HUES64 (cell line): Measurements from ENCODE around the gene LTBP4.

Experiments used
- H3K27ac ChIP-seq: 2 replicates; pipeline ENCODE4 v1.7.0; 2013; ENCODE audit warnings: low read depth, low read length, inconsistent platforms
- H3K27me3 ChIP-seq: 2 replicates; pipeline ENCODE4 v1.6.1; 2013; ENCODE audit warnings: mild to moderate bottlenecking, low read length; ENCODE audit not compliant: insufficient read depth
- H3K36me3 ChIP-seq: 2 replicates; pipeline ENCODE4 v1.6.1; 2013; ENCODE audit warnings: mild to moderate bottlenecking, low read length; ENCODE audit not compliant: insufficient read depth
- H3K4me1 ChIP-seq: 2 replicates; pipeline ENCODE4 v1.6.1; 2013; ENCODE audit warnings: mild to moderate bottlenecking, low read length, moderate library complexity; ENCODE audit not compliant: insufficient read depth
- H3K4me3 ChIP-seq: 2 replicates; pipeline ENCODE4 v1.5.1; 2013; ENCODE audit warnings: mild to moderate bottlenecking, low read length, moderate library complexity
- H3K9ac ChIP-seq: 2 replicates; pipeline ENCODE4 v1.6.1; 2013; ENCODE audit warnings: mild to moderate bottlenecking, low read depth, low read length
- H3K9me3 ChIP-seq: 2 replicates; pipeline ENCODE4 v1.6.1; 2013; ENCODE audit warnings: low read depth, low read length; ENCODE audit not compliant: insufficient read depth
- WGBS: fragments of 150-250, 120-280 bp; methylation state at CpG from one replicate; pipeline ENCODE4 v1.1.7; 2013; ENCODE audit warnings: missing lambda C conversion rate; 5-methylcytosine and 5-hydroxymethylcytosine counted together

LTBP4 gene

GRCh38 chr19:40565355-40565754 lies 35.8 kb upstream of the LTBP4 start:
- no peak overlapping the region for H3K9ac ChIP-seq
- H3K36me3 ChIP-seq = no peaks in the 10 kb centered on the region
- peaks cover 4% of the 10 kb centered on the region; the same call in 1 of the 2 replicates for H3K4me1 ChIP-seq
- peaks cover 67% of the 10 kb centered on the region for H3K27me3 ChIP-seq
- no peak overlapping the region for H3K27ac ChIP-seq
- H3K4me3 ChIP-seq = no peak overlapping the region
- no peaks in the 10 kb centered on the region for H3K9me3 ChIP-seq
- 88% methylated on average over 6 of the region's 7 CpGs for WGBS

- Histone ChIP-seq H3K4me3 (no peak overlapping the region), H3K9ac (no peak overlapping the region), H3K27me3 (peaks cover 67% of the 10 kb centered on the region), H3K36me3 (no peaks in the 10 kb centered on the region), H3K4me1 (peaks cover 4% of the 10 kb centered on the region; the same call in 1 of the 2 replicates), H3K27ac (no peak overlapping the region), H3K9me3 (no peaks in the 10 kb centered on the region)
- 87% methylated on average over 12 of the region's 14 CpGs for WGBS
Observed at GRCh38 chr19:40565910-40566495, 35.2 kb upstream of the LTBP4 start.

- no peak overlapping the region for H3K27ac ChIP-seq
- peak overlapping the region; percentile 54 for H3K4me3 ChIP-seq
- peaks cover 67% of the 10 kb centered on the region for H3K27me3 ChIP-seq
- peak overlapping the region; percentile 3; the same call in 1 of the 2 replicates for H3K9ac ChIP-seq
- WGBS = 39% methylated on average over 19 of the region's 20 CpGs
- H3K4me1 ChIP-seq = peaks cover 4% of the 10 kb centered on the region; the same call in 1 of the 2 replicates
- H3K9me3 ChIP-seq = no peaks in the 10 kb centered on the region
- H3K36me3 ChIP-seq = no peaks in the 10 kb centered on the region
Observed at GRCh38 chr19:40567040-40567749, 34.0 kb upstream of the LTBP4 start.

- Histone ChIP-seq H3K4me1 (peaks cover 4% of the 10 kb centered on the region; the same call in 1 of the 2 replicates), H3K27me3 (peaks cover 67% of the 10 kb centered on the region), H3K9ac (peak overlapping the region; percentile 3; the same call in 1 of the 2 replicates), H3K4me3 (peak overlapping the region; percentile 54), H3K9me3 (no peaks in the 10 kb centered on the region), H3K36me3 (no peaks in the 10 kb centered on the region), H3K27ac (no peak overlapping the region)
- 6% methylated on average over 70 of the region's 70 CpGs for WGBS
Observed at GRCh38 chr19:40567750-40568494, 33.2 kb upstream of the LTBP4 start.

GRCh38 chr19:40570313-40571004 lies 30.7 kb upstream of the LTBP4 start:
- no peak overlapping the region for H3K27ac ChIP-seq
- WGBS = 1% methylated on average over 53 of the region's 53 CpGs
- 0 out of 2 replicates have a peak overlapping the region, but pooled peaks have one; percentile 42 for H3K9ac ChIP-seq
- peaks cover 49% of the 10 kb centered on the region for H3K27me3 ChIP-seq
- H3K9me3 ChIP-seq = no peaks in the 10 kb centered on the region
- peak overlapping the region; percentile 47 for H3K4me3 ChIP-seq
- no peaks in the 10 kb centered on the region for H3K36me3 ChIP-seq
- peaks cover 4% of the 10 kb centered on the region; the same call in 1 of the 2 replicates for H3K4me1 ChIP-seq

- H3K27ac ChIP-seq = no peak overlapping the region
- peaks cover 44% of the 10 kb centered on the region for H3K27me3 ChIP-seq
- H3K36me3 ChIP-seq = no peaks in the 10 kb centered on the region
- peaks cover 4% of the 10 kb centered on the region; the same call in 1 of the 2 replicates for H3K4me1 ChIP-seq
- no peak overlapping the region for H3K9ac ChIP-seq
- 51% methylated on average over 3 of the region's 3 CpGs for WGBS
- H3K4me3 ChIP-seq = peak overlapping the region; percentile 5; the same call in 1 of the 2 replicates
- H3K9me3 ChIP-seq = no peaks in the 10 kb centered on the region
Observed at GRCh38 chr19:40571005-40571318, 30.2 kb upstream of the LTBP4 start.

GRCh38 chr19:40571831-40572495 lies 29.2 kb upstream of the LTBP4 start:
- no peaks in the 10 kb centered on the region for H3K9me3 ChIP-seq
- 80% methylated on average over 10 of the region's 10 CpGs for WGBS
- no peaks in the 10 kb centered on the region for H3K36me3 ChIP-seq
- H3K9ac ChIP-seq = no peak overlapping the region
- no peak overlapping the region for H3K27ac ChIP-seq
- H3K27me3 ChIP-seq = peaks cover 34% of the 10 kb centered on the region
- H3K4me3 ChIP-seq = no peak overlapping the region
- H3K4me1 ChIP-seq = peaks cover 4% of the 10 kb centered on the region; the same call in 1 of the 2 replicates

GRCh38 chr19:40575326-40575725 lies 25.8 kb upstream of the LTBP4 start:
- no peaks in the 10 kb centered on the region for H3K9me3 ChIP-seq
- H3K9ac ChIP-seq = no peak overlapping the region
- 73% methylated on average over 18 of the region's 18 CpGs for WGBS
- peaks cover under 1% of the 10 kb centered on the region for H3K27me3 ChIP-seq
- no peaks in the 10 kb centered on the region for H3K4me1 ChIP-seq
- H3K27ac ChIP-seq = no peak overlapping the region
- peaks cover 11% of the 10 kb centered on the region for H3K36me3 ChIP-seq
- H3K4me3 ChIP-seq = peak overlapping the region; percentile 82

- Histone ChIP-seq H3K27ac (no peak overlapping the region), H3K4me3 (peak overlapping the region; percentile 82), H3K36me3 (peaks cover 18% of the 10 kb centered on the region), H3K9me3 (no peaks in the 10 kb centered on the region), H3K4me1 (no peaks in the 10 kb centered on the region), H3K27me3 (no peaks in the 10 kb centered on the region; the same call in 1 of the 2 replicates), H3K9ac (peak overlapping the region; percentile 60)
- 1% methylated on average over 13 of the region's 22 CpGs for WGBS
Observed at GRCh38 chr19:40576151-40576584, 25.0 kb upstream of the LTBP4 start.
